H7 (cell line): ENCODE measurements around the gene BRD1. TPM values are rescaled to one million over a fixed set of nuclear protein-coding genes. Genes with fewer than 3 reads are reported as not detected.

Source experiments
- DNase-seq: peaks from one replicate; pipeline ENCODE4 v3.0.0; 2012
- H3K27me3 ChIP-seq: 2 replicates; pipeline ENCODE4 v1.6.0; 2011; ENCODE audit warnings: mild to moderate bottlenecking, low read length; ENCODE audit not compliant: control insufficient read depth, insufficient read depth
- H3K36me3 ChIP-seq: replicated peaks from 2 replicates; pipeline ENCODE4 v1.5.1; 2011; ENCODE audit warnings: low read length; ENCODE audit not compliant: control insufficient read depth, insufficient read depth
- H3K4me3 ChIP-seq: 2 replicates; pipeline ENCODE4 v1.5.1; 2011; ENCODE audit warnings: low read depth, mild to moderate bottlenecking, control low read depth, low read length, moderate library complexity; ENCODE audit not compliant: insufficient read depth
- total RNA-seq: library from RNA; depleted of rRNA; stranded (reverse); fragments of >200 nt; shearing (Covaris generic); gene quantifications from 2 replicates; pipeline ENCODE4 v1.2.3, GENCODE V29; 2014

The BRD1 gene
- total RNA-seq, 1 experiment from 2014 or later, result 24.9 TPM

DNA sequence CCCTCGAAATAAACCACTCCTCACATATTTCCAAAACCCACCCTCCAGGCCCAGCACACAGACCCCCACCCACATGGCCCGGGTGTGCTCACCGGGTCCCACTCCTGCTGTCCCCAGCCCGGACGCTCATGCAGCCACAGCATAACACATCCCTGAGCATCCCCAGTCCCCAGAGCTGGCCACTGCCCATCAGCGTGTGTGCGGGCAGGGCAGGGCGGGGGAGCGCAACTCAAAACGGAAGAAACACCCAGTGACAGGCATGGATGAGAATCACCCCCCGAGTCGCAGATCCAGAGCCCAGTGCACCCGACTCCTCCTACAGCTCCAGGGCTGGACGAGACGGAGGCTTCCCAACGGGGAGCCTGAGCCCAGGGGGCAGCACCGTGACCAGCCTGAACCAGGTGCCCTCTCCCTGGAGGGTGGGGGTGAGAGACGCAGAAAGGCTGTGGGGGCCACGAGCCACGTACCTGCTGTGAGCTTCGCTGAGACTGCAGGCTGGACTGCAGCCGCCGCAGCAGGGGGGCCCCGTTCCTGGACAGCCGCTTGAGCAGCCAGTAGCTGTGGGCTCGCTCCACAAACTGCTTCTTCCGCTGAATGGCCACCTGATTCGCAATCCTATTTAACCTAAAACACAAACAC lies 23.8 kb downstream of the BRD1 start:
- no peak overlapping the region for H3K4me3 ChIP-seq
- no peak for DNase-seq
- H3K36me3 ChIP-seq, result no peaks in the 10 kb centered on the region; the same call in 1 of the 2 replicates
- H3K27me3 ChIP-seq, result no peaks in the 10 kb centered on the region

- H3K36me3 ChIP-seq, result no peaks in the 10 kb centered on the region; the same call in 1 of the 2 replicates
- no peak overlapping the region for H3K4me3 ChIP-seq
- DNase-seq, result no peak
- no peaks in the 10 kb centered on the region for H3K27me3 ChIP-seq
These were observed 24.5 kb downstream of the BRD1 start for GRCh38 chr22:49803134-49803533.

- no peak overlapping the region for H3K4me3 ChIP-seq
- no peak for DNase-seq
- H3K27me3 ChIP-seq, result no peaks in the 10 kb centered on the region
- peaks cover 6% of the 10 kb centered on the region for H3K36me3 ChIP-seq
These were observed 26.1 kb downstream of the BRD1 start for GRCh38 chr22:49801391-49802060.

DNA sequence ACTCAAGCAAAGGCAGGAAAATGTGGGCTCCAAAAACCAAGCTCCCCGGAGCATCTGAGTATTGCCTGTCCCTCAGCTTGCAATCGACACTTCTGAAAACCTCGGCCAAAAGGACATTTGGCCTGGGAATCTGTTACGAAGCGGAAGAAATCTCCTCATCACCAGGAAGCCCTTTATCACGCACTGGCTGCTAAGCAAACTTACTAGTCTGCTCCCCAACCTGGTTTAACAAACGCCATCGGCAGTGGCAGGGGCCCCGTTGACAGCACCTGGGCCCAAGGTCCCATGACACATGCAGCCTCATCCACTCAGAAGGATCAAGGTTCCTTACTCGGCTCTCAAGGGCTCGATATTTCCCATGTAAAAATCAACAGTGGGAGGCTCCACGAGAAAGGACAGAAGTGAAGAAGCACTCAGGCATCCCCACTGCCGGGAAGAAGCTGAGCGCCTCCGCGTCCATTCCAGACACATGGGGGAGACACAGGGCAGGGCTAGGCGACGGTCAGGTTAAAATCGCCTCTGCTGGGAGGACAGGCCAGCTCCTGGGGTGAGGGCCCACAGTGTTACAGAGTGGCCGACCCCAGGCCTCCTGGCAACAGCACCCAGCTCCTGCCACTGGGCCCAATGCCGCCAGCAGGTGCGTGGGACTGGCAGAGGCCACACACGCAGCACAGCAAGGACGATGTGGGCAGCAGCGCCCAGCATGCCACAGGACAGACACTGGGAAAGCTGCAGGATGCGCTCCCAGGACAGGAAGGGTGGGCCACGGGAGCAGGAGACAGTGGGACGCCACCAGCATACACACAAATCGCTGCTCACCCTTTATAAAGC lies 27.1 kb downstream of the BRD1 start:
- Histone ChIP-seq H3K27me3 (no peaks in the 10 kb centered on the region), H3K4me3 (no peak overlapping the region), H3K36me3 (peaks cover 8% of the 10 kb centered on the region)
- peak; percentile 64 for DNase-seq

DNA sequence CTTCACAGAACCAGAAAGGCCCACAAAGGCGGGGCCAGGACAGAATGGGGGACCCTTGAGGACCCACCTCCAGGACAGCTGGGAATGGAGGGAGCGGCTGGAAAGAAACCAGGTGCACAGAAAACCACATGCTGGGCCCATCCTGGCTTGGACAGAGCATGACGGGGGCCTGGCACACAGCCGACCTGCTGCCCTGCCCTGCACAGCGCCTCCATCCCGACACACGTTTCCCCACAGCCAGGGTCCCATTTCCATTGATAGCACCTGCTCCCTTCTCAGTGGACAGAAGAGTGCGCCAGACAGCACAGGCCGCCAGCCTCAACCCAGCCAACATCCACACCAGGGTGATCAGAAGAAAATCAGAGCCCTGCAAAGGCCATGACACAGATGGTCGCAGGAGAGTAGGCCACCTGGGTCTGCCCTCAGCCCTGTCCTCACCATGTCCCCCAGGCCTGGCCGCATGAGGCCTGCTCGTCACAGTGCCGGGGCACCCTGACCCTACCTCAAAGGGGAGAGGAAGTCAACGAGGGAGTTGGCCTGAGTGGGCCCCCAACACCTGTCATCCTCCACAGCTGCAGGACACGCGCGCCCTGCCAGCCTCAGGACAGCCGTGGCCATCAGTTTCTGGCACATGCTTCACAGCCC lies 28.1 kb downstream of the BRD1 start:
- peak; percentile 42 for DNase-seq
- no peaks in the 10 kb centered on the region for H3K27me3 ChIP-seq
- no peak overlapping the region for H3K4me3 ChIP-seq
- H3K36me3 ChIP-seq, result peaks cover 10% of the 10 kb centered on the region

DNA sequence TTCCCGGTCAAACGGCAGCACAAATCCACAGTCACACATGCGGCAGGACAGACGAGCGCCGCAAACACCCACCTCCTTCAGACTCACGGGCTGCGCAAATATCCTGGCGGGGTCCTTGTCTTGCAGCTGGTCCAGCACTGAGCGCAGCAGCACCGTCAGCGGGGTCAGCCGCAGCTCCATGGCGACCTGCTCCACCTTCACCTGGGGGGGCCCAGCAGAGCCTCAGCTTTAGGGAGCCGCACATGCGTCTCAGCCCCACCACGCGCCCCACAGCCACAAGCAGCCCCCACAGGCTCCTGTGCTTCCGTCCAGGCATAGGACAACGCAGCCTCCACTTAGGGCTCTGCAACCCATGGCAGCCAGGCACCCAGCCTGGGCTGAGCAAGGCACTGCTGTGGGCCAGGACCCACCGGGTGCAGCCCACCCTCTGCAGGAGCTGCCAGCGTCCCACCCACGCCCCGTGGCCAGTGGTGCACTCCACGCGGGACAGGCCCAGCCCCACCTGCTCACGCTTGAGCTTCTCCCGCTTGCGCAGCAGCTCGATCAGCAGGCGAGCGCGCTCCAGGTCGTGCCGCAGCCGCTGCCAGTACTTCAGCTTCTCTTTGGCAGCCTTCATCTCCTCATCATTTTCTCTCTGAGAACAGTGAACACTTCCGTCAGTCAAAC lies 29.1 kb downstream of the BRD1 start:
- Histone ChIP-seq H3K4me3 (no peak overlapping the region), H3K36me3 (peaks cover 17% of the 10 kb centered on the region), H3K27me3 (no peaks in the 10 kb centered on the region)
- no peak for DNase-seq

GRCh38 chr22:49797706-49798105 lies 30.0 kb downstream of the BRD1 start:
- no peaks in the 10 kb centered on the region for H3K27me3 ChIP-seq
- no peak for DNase-seq
- peaks cover 24% of the 10 kb centered on the region for H3K36me3 ChIP-seq
- no peak overlapping the region for H3K4me3 ChIP-seq

GRCh38 chr22:49796596-49797270 lies 30.9 kb downstream of the BRD1 start:
- H3K4me3 ChIP-seq, result no peak overlapping the region
- H3K27me3 ChIP-seq, result no peaks in the 10 kb centered on the region
- no peak for DNase-seq
- peaks cover 25% of the 10 kb centered on the region for H3K36me3 ChIP-seq

- no peak for DNase-seq
- H3K27me3 ChIP-seq, result no peaks in the 10 kb centered on the region
- peaks cover 26% of the 10 kb centered on the region for H3K36me3 ChIP-seq
- H3K4me3 ChIP-seq, result no peak overlapping the region
These were observed 32.2 kb downstream of the BRD1 start for GRCh38 chr22:49795521-49795920.

DNA sequence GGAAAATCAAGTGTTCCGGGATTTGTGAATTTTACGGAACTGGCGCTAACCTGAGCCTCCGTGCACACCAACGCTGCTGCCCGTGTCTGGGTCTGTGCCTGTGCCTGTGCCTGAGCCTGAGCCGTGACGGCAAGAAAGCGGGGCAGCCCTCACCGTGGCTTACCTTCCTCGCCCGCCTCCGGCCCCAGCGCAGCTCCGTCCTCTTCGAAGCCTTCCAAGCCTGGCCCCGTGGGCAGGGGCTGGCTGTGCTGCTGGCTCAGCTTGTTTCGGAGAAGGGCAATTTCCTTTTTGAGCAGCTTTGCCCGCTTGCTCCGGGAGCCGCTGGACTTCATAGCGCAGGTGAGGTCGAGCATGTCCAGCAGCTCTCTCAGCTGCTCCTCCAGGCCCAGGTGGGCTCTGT lies 33.8 kb downstream of the BRD1 start:
- Histone ChIP-seq H3K27me3 (no peaks in the 10 kb centered on the region), H3K4me3 (no peak overlapping the region), H3K36me3 (peaks cover 26% of the 10 kb centered on the region)
- no peak for DNase-seq

- no peak for DNase-seq
- H3K36me3 ChIP-seq, result peaks cover 26% of the 10 kb centered on the region
These were observed 34.4 kb downstream of the BRD1 start for GRCh38 chr22:49793296-49793695.

GRCh38 chr22:49792107-49792506 lies 35.6 kb downstream of the BRD1 start:
- DNase-seq, result no peak
- no peak overlapping the region for H3K4me3 ChIP-seq
- H3K36me3 ChIP-seq, result peaks cover 25% of the 10 kb centered on the region

More at GRCh38 chr22:49793296-49793695, 34.4 kb downstream of the BRD1 start:
- Histone ChIP-seq H3K4me3 (no peak overlapping the region), H3K27me3 (no peaks in the 10 kb centered on the region)

DNA sequence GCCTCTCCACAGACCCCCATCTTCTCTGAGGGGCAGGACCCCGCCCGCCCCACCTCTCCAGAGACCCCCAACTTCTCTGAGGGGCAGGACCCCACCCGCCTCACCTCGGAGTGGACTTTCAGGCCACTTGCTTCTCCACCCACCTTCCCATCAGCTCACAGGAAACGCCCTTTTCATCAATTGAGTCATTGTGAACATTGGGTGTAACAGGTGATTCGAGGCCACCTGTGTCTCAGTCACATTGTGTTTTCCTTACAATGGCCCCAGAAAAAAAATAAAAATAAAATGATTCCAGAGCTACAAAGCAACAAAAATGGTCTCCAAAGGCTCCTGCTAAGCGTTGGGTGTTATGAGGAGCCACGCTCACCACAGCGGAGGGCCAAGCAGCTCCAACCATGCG lies 36.0 kb downstream of the BRD1 start:
- Histone ChIP-seq H3K36me3 (peaks cover 21% of the 10 kb centered on the region), H3K27me3 (no peaks in the 10 kb centered on the region), H3K4me3 (no peak overlapping the region)
- DNase-seq, result no peak

More at GRCh38 chr22:49792107-49792506, 35.6 kb downstream of the BRD1 start:
- H3K27me3 ChIP-seq, result no peaks in the 10 kb centered on the region
